ENCODE measurements around the gene PPP1R3E.
A peak's percentile ranks its signal among the peaks of the same experiment; 100 is the strongest.
"Not testable (repeated sequence)": the region's sequence is repeated elsewhere in the genome, so short reads cannot be mapped to it uniquely, and the experiment has no call there.

Gene PPP1R3E

GRCh38 chr14:23302290-23303225, at the start of gene PPP1R3E:
Gene PPP1R3E (minus strand): TSS chr14:23302859. CDS start chr14:23302576, 283 bp downstream.
- peak; percentile 49 for DNase-seq

GRCh38 chr14:23351681-23352505, 49.2 kb upstream of the PPP1R3E start:
- no peak for DNase-seq

GRCh38 chr14:23349156-23349845, 46.6 kb upstream of the PPP1R3E start:
- DNase-seq = no peak

- no peak for DNase-seq
Observed at GRCh38 chr14:23348297-23348655, 45.6 kb upstream of the PPP1R3E start.

- no peak for DNase-seq
Observed at GRCh38 chr14:23347406-23348296, 45.0 kb upstream of the PPP1R3E start.

GRCh38 chr14:23346693-23347405, 44.2 kb upstream of the PPP1R3E start:
- no peak for DNase-seq

GRCh38 chr14:23345987-23346692, 43.5 kb upstream of the PPP1R3E start:
- no peak for DNase-seq

GRCh38 chr14:23344481-23344880, 41.8 kb upstream of the PPP1R3E start:
- no peak for DNase-seq

- DNase-seq = no peak
Observed at GRCh38 chr14:23339506-23340268, 37.0 kb upstream of the PPP1R3E start.

GRCh38 chr14:23335623-23336022, 33.0 kb upstream of the PPP1R3E start:
- no peak for DNase-seq

GRCh38 chr14:23327947-23328744, 25.5 kb upstream of the PPP1R3E start:
- peak; percentile 77 for DNase-seq

- DNase-seq = no peak
Observed at GRCh38 chr14:23326491-23327332, 24.1 kb upstream of the PPP1R3E start.

- not testable (repeated sequence) for DNase-seq
Observed at GRCh38 chr14:23325746-23326145, 23.1 kb upstream of the PPP1R3E start.

- no peak for DNase-seq
Observed at GRCh38 chr14:23324993-23325392, 22.3 kb upstream of the PPP1R3E start.

GRCh38 chr14:23324455-23324846, 21.8 kb upstream of the PPP1R3E start:
- no peak for DNase-seq

GRCh38 chr14:23323838-23324454, 21.3 kb upstream of the PPP1R3E start:
- no peak for DNase-seq

Data from NCI-H1694 (cell line).